Urothelium cell line (cell line): ENCODE results near the gene VPS37B.

Experiments used
- DNase-seq: peaks from one replicate; pipeline ENCODE4 v3.0.0; 2011; ENCODE audit warnings: low spot score, mixed read lengths
- FAIRE-seq: peaks from 2 replicates; lab custom pipeline; 2011; peaks lifted over from hg19 to GRCh38; lab: Jason Lieb, UNC

Gene VPS37B

DNA sequence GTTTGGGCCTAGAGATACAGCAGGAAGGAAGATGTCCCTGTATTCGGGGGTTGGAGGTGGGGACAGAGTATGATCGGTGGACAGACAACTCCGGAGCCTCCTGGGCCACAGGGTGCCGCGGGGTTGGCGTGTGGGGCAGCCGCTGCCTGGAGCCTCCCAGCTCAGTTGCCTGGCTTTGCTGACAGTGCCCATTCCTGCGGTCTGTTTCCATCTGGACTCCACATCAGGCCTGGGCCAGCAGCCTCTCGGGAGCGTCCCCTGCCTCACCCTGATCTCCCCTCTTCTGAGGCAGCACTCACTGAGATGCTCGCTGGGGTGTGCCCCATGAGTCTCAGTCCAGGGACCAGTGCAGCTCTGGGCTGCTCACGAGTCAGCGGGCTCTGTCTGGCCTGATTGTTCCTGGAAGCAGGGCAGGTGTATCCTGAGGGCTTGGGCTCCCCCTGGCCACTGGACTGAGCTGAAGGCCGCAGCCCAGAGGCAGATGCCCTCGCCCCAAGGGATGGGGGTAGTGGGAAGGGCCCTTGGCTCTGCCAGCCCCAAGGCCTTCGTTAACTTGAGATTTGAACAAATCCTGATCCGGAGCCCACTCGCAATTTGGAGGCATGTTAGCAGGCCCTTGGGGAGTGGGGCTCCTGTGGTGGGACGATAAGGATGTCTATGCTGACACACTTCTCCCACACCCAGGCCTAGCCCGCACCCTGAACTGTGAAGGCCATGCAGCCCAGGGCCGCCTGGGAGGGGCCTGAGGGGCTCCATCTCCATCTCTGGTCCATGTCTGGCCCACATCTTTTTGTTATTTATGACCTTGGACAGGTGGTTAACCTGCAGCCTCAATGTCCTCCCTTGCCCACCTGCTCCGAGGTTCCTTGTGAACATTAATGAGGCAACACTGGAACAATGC, 53.2 kb downstream of the VPS37B start:
- FAIRE-seq: no peak
- no peak for DNase-seq

DNA sequence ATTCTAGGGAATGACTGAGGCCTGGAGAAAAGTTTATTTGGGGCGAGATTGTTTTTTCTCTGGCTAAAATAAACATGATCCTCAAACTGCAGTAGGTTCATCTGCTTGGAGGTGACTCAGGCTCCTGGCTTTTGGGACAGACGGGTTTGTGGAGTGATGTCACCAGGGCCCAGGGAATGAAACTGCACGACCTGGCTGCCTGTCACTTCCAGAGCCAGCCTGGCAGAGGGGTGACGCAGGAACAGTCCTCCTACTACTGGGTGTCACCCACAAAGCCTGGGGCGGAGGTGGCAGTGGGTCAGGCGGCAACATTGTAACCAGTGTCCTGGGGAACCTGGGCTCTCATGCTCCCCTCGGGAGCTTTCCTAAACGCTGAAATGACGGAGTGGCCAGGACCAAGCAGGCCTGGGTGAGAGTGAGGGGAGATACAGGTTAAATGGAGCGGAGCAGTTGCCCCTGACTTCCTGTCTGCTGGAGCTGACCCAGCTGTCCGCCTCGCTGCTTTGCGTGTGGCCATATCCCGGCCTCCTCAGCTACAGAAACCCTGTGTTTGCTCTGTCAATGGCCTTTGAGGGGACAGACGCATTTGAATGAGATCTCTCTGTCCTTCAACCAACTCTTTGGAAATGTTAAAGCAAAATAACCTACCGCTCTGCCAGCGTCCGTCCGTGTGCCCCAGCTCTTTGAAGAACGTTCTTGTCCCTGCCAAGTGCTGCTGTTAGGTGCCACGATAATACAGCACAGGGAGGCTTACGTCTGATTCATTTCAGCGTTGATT, 54.2 kb downstream of the VPS37B start:
- FAIRE-seq (no peak), DNase-seq (peak; percentile 50)

DNA sequence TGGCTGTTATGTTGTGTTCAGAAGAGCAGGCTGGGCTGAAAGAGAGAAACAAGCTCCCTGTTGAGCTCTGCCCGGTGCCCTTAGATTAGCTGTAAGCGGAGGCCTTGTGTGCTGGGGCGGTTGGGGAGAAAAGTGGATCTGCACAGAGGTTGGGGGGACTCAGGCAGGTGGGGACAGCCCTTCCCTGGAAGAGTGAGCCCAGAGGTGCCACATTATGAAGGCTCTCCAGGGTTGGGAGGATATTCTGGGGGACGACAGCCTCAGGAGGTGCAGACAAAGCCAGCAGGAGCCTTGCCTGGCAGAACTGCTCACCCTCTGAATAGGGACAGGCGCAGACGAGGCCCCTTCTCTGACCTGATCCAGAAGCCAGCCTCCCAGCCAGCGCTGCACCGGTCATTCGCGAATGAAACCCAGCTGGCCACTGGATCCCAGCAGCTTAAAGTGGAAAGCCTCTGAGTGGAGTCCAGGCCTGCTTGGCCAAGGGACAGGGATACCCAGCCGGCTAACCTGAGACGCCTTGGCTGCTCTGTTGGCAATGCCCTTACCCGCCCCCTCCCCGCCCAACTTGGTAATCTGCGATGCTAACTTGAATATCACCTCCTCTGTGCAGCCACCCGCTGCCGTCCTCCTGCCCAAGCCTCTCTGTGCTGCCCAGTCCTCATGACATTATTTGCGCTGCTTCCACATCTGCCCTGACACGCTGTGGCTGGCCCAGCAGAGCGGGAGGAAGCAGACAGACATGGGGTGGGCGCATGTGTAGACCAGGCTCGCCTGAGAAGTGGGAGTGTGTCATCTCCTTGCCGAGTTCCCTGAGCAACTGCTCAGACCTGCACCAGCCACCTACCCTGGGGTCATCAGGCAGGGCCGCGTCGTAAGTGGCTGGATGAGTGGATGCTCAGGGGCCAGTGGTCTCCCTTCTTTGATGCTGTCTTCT, 55.1 kb downstream of the VPS37B start:
- DNase-seq (no peak), FAIRE-seq (no peak)

- DNase-seq (no peak), FAIRE-seq (no peak)
These were observed 55.9 kb downstream of the VPS37B start for GRCh38 chr12:122839907-122840554.

- no peak for DNase-seq
- no peak for FAIRE-seq
These were observed 57.1 kb downstream of the VPS37B start for GRCh38 chr12:122838841-122839240.

- DNase-seq (no peak), FAIRE-seq (no peak)
These were observed 58.3 kb downstream of the VPS37B start for GRCh38 chr12:122837306-122838265.

DNA sequence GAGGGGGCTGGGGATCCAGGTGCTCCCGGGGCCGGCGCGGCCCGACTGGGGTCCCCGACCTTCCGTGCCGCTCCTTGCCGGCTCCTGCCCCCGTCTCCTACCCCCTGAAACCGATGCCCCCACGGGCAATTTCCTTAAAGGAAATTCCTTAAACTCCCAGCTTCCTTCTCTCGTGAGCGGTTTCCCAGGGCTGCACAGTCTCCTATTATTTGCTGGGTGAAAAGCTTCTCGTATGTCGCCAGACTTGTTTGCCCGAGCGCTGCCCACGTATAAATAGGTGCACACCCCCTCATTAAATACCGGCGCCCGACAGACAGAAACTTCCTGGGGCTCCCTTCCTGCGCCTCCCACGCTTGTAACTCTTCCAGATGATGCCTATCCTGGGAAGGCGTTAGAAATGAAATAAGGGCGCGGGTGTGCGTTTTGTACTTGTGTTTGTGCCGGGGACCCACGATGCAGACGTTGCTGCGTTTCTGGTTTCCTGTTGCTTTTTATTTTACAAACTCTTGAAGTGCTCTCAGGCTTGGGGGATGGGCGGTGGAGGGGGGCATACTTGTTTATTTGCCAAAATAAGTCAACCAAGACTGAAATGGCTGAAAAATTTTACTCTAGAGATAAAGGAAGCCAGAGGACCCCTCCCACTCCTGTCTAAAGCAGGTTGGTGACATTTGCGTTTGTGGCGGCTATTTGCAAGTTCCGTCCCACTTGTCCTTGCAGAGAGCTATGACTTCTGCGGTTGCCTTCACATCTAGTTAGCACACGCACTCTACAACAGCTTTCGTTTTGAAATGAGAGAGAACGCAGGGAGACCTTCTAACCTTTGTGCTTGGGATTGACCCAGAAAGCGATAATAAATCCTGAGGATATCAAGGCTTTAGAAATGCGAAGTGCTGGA, 59.6 kb downstream of the VPS37B start:
- FAIRE-seq: no peak
- peak; percentile 35 for DNase-seq

GRCh38 chr12:122835750-122836026, 60.2 kb downstream of the VPS37B start:
- no peak for FAIRE-seq
- peak; percentile 63 for DNase-seq

DNA sequence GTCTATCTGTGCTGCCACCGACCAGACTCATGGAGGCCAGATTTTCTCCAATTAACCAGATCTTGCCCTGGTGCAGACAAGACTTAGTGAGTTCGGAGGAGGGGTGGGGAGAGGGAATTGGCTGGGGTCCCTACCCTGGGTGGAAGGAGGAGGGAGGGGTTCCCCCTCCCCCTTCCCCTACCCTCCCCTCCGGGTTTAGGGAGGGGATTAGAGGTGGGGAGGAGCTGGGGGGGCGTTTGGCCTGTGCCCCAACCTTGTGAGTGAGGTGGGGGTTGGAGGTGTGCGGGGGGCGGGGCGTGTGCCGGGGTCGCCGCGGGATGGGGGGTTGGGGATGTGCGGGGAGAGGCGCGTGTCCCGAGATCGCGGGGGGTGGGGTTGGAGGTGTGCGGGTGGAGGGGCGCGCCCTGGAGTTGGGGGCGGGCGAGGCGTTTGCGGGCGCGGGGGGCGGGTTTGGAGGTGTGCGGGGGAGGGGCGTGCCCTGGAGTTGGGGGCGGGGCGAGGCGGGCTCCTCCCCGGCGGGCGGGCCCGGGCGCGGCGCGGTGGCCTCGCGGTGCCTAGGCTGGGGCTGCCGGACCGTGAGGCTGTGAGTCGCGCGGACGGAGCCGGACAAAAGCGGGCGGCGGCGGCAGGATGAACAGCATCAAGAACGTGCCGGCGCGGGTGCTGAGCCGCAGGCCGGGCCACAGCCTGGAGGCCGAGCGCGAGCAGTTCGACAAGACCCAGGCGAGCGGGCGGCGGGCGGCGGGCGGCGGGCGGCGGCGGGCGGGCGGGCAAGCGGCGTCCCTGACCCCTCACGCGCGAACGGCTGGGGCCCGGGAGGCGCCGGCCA, 60.8 kb downstream of the VPS37B start, which contains the start of gene HIP1R:
HIP1R (plus strand) TSS at position 537 of the 829 bp plus-strand sequence; CDS start at position 631, 94 bp downstream.
- peak; percentile 79 for DNase-seq
- FAIRE-seq: no peak

DNA sequence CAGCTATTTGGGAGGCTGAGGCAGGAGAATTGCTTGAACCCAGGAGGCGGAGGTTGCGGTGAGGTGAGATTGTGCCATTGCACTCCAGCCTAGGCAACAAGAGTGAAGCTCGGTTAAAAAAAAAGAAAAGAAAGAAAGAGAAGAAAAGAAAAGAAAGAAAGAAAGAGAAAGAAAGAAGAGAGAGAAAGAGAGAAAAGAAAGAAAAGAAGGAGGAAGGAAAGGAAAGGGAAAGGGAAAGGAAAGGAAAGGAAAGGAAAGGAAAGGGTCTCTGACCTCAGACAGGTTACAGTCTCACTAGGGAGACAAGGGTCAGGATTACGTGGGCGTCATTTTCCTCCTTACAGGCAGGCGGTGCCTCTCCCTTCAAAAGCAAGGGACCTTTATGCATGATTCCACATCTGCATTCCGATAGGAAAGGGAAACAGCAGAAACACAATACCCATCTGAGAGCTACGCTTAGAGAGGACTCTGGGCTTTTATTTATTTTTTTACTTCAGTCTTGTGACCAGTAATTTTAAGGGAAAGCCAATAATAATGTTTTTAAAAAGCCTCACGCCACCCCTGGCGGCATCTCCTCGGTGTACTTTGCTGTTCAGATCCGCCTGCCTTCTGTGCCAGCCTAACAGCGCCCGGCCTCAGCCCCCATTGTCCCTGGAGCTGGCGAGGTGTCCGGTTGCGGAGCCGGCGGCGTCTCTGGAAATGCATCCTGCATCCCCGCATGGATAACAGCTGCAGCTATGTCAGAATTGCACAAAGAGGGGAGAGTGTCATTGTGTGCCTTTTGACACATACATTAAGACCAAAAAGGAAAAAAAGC, 61.6 kb downstream of the VPS37B start:
- FAIRE-seq (no peak), DNase-seq (peak; percentile 70)

- FAIRE-seq (no peak), DNase-seq (peak; percentile 86)
These were observed 65.3 kb downstream of the VPS37B start for GRCh38 chr12:122830517-122831214.

GRCh38 chr12:122827258-122827657, 68.7 kb downstream of the VPS37B start:
- FAIRE-seq: no peak
- no peak for DNase-seq

DNA sequence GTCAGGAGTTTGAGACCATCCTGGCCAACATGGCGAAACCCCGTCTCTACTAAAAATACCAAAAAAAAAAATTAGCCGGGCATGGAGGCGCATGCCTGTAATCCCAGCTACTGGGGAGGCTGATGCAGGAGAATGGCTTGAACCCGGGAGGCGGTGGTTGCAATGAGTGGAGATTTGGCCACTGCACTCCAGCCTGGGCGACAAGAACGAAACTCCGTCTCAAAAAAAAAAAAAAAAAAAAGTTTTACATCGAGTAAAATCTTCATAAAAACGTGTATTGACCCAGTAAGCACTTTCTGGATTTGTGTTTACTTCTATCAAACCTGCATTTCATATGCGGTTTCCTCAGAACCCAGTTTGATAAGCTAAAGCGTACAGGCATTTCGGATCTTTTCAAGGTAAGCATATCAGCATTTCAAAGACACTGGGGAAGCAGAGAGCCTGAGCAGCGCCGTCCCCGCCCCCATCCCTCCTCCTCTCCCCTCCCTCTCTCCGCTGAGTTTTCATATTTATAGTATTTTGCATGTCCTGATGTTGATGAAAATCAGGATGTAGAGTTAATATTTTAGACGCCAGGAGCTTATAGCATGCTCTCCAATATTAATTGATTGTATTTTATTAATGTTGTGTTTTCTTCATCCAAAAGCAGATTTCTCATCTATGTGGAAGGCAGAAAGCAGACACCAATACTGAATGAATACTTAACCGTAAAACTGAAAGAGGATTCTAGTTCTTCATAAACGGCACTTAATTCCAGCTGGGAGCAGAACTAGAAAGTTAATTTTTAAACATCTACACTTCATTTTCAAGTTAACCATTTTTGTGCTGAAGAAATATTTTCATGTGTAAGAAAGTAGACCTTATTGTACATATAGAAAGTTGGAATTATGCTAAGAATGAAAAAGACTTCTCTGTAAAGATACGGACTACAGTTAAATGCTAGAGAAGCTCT, 69.9 kb downstream of the VPS37B start:
- FAIRE-seq: no peak
- DNase-seq: no peak

DNA sequence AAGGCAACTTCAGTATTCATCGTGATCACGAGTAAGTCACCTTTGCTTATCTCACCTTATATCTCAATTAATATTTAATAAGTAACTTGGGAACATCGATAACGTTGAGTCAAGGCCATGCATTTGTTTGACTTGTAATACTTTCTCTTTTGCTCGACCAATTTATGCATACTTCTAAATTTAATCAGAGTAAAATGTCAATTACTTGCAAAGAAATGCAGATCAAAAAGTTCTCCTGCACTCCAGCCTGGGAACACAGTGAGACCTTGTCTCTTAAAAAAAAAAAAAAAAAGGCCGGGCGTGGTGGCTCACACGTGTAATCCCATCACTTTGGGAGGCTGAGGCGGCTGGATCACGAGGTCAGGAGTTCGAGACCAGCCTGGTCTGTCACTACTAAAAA, 72.5 kb downstream of the VPS37B start:
- no peak for DNase-seq
- FAIRE-seq: no peak

DNA sequence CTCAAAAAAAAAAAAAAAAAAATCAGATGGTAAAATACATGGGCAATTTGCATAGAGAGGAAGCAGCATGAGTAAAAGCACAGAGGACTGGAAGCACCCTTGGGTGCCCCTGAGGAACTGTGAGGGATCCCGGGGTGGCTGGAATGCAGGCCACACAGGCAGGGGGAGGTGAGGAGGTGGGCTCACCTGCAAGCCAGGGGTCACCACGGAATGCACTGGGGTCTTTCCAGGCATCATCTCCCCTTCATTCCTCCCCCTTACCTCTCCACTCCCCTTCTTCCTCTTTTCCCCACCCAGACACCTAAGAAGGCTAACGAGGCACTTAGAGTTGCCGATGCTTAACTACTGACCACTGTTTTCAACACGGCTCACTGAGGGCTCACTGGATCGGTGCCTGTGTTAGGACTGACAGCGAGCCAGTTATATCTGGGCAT, 75.1 kb downstream of the VPS37B start:
- FAIRE-seq: no peak
- no peak for DNase-seq
